DOHH2 (cell line): ENCODE results near the gene FLII.

ENCODE experiments used
- EZH2phosphoT487 ChIP-seq: fragments of 200-600 bp; sonication (generic); IDR thresholded peaks from 2 replicates; pipeline ENCODE4 v1.6.1; 2017; ENCODE audit warnings: borderline replicate concordance, mild to moderate bottlenecking, antibody characterized with exemption, low read length, moderate library complexity, mixed read lengths
- TF ChIP-seq, protein P1 (sequence below): fragments of 200-600 bp; sonication (generic); IDR thresholded peaks from one replicate; pipeline ENCODE4 v1.5.1; 2014; ENCODE audit warnings: antibody characterized with exemption, mild to moderate bottlenecking, low read depth, low read length; ENCODE audit not compliant: poor library complexity, severe bottlenecking

DNA sequence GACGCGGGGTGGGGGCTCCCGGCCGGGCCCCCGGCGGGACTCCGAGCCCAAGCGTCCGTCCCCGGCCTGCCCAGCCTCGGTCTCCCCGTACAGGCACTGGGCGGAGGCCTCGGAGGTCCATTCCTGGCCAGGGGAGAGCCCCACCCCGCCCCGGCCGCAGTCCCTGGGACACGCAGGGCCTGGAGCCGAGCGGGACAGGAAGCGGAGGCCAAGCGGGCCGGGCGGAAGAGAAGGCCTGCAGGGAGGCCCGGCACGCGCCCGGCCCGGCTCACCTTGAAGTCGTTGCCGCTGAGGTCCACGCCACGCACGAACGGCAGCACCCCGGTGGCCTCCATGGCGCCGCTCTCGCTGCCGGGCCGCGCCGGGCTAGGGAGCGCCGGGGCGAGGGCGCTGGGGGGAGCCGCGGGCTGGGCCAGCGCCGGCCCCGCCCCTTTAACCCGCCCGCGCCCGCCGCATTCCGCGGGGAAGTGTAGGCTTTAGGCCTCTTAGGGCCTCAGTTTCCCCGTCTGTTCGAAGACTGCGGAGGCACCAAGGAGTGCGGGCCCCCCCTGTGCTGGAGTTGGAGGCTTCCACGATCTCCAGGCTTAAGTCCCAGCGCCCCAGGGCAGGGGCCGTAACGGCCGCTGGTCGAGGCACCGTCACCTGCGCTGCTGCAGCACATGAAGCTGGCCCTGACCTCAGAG is at the start of gene FLII:
- TF ChIP-seq EZH2phosphoT487, result no peak
- TF ChIP-seq, protein P1, sequence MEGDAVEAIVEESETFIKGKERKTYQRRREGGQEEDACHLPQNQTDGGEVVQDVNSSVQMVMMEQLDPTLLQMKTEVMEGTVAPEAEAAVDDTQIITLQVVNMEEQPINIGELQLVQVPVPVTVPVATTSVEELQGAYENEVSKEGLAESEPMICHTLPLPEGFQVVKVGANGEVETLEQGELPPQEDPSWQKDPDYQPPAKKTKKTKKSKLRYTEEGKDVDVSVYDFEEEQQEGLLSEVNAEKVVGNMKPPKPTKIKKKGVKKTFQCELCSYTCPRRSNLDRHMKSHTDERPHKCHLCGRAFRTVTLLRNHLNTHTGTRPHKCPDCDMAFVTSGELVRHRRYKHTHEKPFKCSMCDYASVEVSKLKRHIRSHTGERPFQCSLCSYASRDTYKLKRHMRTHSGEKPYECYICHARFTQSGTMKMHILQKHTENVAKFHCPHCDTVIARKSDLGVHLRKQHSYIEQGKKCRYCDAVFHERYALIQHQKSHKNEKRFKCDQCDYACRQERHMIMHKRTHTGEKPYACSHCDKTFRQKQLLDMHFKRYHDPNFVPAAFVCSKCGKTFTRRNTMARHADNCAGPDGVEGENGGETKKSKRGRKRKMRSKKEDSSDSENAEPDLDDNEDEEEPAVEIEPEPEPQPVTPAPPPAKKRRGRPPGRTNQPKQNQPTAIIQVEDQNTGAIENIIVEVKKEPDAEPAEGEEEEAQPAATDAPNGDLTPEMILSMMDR, result no peak
